NK-92 treated with Interleukin-12 subunit alpha and Interleukin-12 subunit beta, amount 100 ng/mL, for 24 hours (cell line): ENCODE measurements around the gene MAPKAP1.

Source experiments
- DNase-seq: peaks from one replicate; lab custom pipeline; 2025; lab: John Stamatoyannopoulos, UW

MAPKAP1 gene

GRCh38 chr9:125706651-125707471 lies at the start of gene MAPKAP1:
Gene MAPKAP1 (minus strand): TSS chr9:125707208. CDS start chr9:125672574, 34,634 bp downstream.
- DNase-seq: peak; percentile 90

- DNase-seq: no peak
These were observed 49.5 kb upstream of the MAPKAP1 start for GRCh38 chr9:125756518-125756917.

GRCh38 chr9:125755340-125755739 lies 48.3 kb upstream of the MAPKAP1 start:
- DNase-seq: no peak

GRCh38 chr9:125754096-125754495 lies 47.1 kb upstream of the MAPKAP1 start:
- no peak for DNase-seq

GRCh38 chr9:125752070-125752628 lies 45.1 kb upstream of the MAPKAP1 start:
- no peak for DNase-seq

- no peak for DNase-seq
These were observed 43.6 kb upstream of the MAPKAP1 start for GRCh38 chr9:125750627-125751011.

GRCh38 chr9:125749951-125750626 lies 43.1 kb upstream of the MAPKAP1 start:
- no peak for DNase-seq

- no peak for DNase-seq
These were observed 42.4 kb upstream of the MAPKAP1 start for GRCh38 chr9:125749287-125749935.

GRCh38 chr9:125748446-125749099 lies 41.6 kb upstream of the MAPKAP1 start:
- no peak for DNase-seq

GRCh38 chr9:125747765-125748445 lies 40.9 kb upstream of the MAPKAP1 start:
- DNase-seq: no peak

GRCh38 chr9:125747053-125747764 lies 40.2 kb upstream of the MAPKAP1 start, which contains the start of gene PBX3:
Gene PBX3 (plus strand): TSS chr9:125747373.
- peak; percentile 23 for DNase-seq

GRCh38 chr9:125746774-125747052 lies 39.7 kb upstream of the MAPKAP1 start:
- DNase-seq: no peak

GRCh38 chr9:125746017-125746773 lies 39.2 kb upstream of the MAPKAP1 start:
- DNase-seq: peak; percentile 85

- no peak for DNase-seq
These were observed 38.6 kb upstream of the MAPKAP1 start for GRCh38 chr9:125745682-125746016.

GRCh38 chr9:125745018-125745417 lies 38.0 kb upstream of the MAPKAP1 start:
- DNase-seq: no peak

GRCh38 chr9:125744616-125745015 lies 37.6 kb upstream of the MAPKAP1 start:
- no peak for DNase-seq

- no peak for DNase-seq
These were observed 36.8 kb upstream of the MAPKAP1 start for GRCh38 chr9:125743682-125744428.

- no peak for DNase-seq
These were observed 35.6 kb upstream of the MAPKAP1 start for GRCh38 chr9:125742657-125743056.

- no peak for DNase-seq
These were observed 32.4 kb upstream of the MAPKAP1 start for GRCh38 chr9:125739436-125739835.

GRCh38 chr9:125732562-125732961 lies 25.6 kb upstream of the MAPKAP1 start:
- DNase-seq: no peak
